GM19035 (cell line): ENCODE data around the gene PAK6.

Experiments
- ATAC-seq: cut with Tn5 transposase; IDR thresholded peaks from one replicate; pipeline ENCODE4 v1.9.1; 2021; ENCODE audit not compliant: unreplicated experiment

Gene PAK6

GRCh38 chr15:40307421-40308211 lies 68.8 kb downstream of the PAK6 start, which contains the start of gene PLCB2:
Gene PLCB2, minus strand, starts transcription at chr15:40307935. Its CDS starts 263 bp downstream, at chr15:40307672.
- ATAC-seq = peak; percentile 58

- ATAC-seq = no peak
Observed at GRCh38 chr15:40309344-40309862, 70.5 kb downstream of the PAK6 start.

GRCh38 chr15:40310001-40310959 lies 71.4 kb downstream of the PAK6 start:
- ATAC-seq = no peak

GRCh38 chr15:40310993-40311392 lies 72.1 kb downstream of the PAK6 start:
- ATAC-seq = no peak

- ATAC-seq = no peak
Observed at GRCh38 chr15:40312370-40313158, 73.7 kb downstream of the PAK6 start.

- no peak for ATAC-seq
Observed at GRCh38 chr15:40313531-40314398, 74.9 kb downstream of the PAK6 start.

GRCh38 chr15:40314723-40315276 lies 75.9 kb downstream of the PAK6 start:
- ATAC-seq = no peak

GRCh38 chr15:40316931-40317330 lies 78.1 kb downstream of the PAK6 start:
- no peak for ATAC-seq

- ATAC-seq = no peak
Observed at GRCh38 chr15:40317580-40317979, 78.7 kb downstream of the PAK6 start.

GRCh38 chr15:40320409-40320808 lies 81.5 kb downstream of the PAK6 start:
- ATAC-seq = no peak

GRCh38 chr15:40320931-40321371 lies 82.1 kb downstream of the PAK6 start:
- no peak for ATAC-seq

GRCh38 chr15:40322531-40323238 lies 83.8 kb downstream of the PAK6 start:
- no peak for ATAC-seq

GRCh38 chr15:40323239-40323952 lies 84.5 kb downstream of the PAK6 start, which contains the start of gene INAFM2:
Gene INAFM2, plus strand, starts transcription at chr15:40323692. Its CDS starts 364 bp downstream, at chr15:40324056.
- peak; percentile 82 for ATAC-seq

- ATAC-seq = peak; percentile 20
Observed at GRCh38 chr15:40323953-40324937, 85.4 kb downstream of the PAK6 start.

GRCh38 chr15:40325188-40325587 lies 86.3 kb downstream of the PAK6 start:
- ATAC-seq = no peak

GRCh38 chr15:40325700-40326099 lies 86.8 kb downstream of the PAK6 start:
- no peak for ATAC-seq
